ENCODE measurements around the gene PCDH10. TPM values are rescaled to one million over a fixed set of nuclear protein-coding genes. Genes with fewer than 3 reads are reported as not detected.

The PCDH10 gene, protein sequence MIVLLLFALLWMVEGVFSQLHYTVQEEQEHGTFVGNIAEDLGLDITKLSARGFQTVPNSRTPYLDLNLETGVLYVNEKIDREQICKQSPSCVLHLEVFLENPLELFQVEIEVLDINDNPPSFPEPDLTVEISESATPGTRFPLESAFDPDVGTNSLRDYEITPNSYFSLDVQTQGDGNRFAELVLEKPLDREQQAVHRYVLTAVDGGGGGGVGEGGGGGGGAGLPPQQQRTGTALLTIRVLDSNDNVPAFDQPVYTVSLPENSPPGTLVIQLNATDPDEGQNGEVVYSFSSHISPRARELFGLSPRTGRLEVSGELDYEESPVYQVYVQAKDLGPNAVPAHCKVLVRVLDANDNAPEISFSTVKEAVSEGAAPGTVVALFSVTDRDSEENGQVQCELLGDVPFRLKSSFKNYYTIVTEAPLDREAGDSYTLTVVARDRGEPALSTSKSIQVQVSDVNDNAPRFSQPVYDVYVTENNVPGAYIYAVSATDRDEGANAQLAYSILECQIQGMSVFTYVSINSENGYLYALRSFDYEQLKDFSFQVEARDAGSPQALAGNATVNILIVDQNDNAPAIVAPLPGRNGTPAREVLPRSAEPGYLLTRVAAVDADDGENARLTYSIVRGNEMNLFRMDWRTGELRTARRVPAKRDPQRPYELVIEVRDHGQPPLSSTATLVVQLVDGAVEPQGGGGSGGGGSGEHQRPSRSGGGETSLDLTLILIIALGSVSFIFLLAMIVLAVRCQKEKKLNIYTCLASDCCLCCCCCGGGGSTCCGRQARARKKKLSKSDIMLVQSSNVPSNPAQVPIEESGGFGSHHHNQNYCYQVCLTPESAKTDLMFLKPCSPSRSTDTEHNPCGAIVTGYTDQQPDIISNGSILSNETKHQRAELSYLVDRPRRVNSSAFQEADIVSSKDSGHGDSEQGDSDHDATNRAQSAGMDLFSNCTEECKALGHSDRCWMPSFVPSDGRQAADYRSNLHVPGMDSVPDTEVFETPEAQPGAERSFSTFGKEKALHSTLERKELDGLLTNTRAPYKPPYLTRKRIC
- polyA plus RNA-seq (ENCODE audit: insufficient read length in 3 of 3), result 1 to 10 TPM; 4.6 to 6.0 (median 5.4) TPM

DNA sequence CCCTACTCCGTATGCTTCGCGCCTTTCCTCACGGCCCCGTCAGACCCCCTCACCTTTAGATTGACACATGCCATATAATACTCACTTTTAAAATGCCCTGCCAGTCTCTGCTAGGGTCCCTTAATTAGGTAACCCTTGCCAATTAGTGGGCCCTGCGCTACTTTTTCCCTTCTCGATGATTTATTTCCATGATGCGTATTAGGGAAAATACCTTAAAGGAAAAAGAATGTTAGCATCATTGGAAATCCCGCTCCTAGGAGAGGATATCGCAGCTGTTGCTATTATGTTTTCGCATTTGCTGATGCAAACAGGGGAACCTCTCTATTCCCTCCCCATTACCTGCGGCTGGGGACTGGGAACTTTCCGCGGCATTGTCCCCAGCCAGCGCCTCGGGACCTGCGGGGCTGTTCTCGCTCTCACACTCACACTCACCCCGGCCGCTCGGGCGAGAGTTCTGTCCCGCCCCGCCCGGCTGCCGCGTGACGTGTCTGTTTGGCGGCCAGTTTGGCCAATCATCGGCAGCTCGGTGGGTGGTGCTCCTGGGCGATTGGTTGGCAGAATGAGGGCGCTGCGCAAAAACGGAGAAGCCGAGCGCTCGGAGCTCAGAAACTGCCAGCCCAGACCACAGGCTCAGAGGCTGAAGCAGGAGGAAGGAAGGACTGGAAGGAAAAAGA, at the start of gene PCDH10:
PCDH10 (plus strand) TSS at position 605 of the 674 bp plus-strand sequence. CDS start 847 bp downstream, outside the sequence.
- peak; percentile 82 to 88 (median 86) for DNase-seq (ENCODE audit: low read depth in 3 of 3, low spot score in 2 of 3)

DNA sequence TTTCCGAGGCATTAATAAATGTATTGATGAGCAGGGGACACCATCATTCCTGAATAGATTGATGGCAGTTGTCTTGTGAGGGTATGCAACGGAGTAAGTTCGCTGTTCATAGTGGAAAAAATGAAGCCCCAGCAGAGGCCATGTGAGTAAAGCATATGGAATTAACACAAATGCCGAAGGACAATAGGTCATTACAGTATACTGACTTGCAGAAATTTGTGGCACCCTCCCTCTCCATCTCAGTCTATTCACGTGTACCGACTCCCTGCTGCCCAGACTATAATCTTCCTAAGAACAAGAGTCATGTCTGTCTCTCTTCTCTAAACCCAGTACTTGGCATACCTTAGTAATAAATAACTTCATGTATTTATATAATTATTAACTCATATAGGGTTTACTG, 47.1 kb upstream of the PCDH10 start:
- DNase-seq (ENCODE audit: low read depth in 3 of 3, low spot score in 2 of 3), result no peak

DNA sequence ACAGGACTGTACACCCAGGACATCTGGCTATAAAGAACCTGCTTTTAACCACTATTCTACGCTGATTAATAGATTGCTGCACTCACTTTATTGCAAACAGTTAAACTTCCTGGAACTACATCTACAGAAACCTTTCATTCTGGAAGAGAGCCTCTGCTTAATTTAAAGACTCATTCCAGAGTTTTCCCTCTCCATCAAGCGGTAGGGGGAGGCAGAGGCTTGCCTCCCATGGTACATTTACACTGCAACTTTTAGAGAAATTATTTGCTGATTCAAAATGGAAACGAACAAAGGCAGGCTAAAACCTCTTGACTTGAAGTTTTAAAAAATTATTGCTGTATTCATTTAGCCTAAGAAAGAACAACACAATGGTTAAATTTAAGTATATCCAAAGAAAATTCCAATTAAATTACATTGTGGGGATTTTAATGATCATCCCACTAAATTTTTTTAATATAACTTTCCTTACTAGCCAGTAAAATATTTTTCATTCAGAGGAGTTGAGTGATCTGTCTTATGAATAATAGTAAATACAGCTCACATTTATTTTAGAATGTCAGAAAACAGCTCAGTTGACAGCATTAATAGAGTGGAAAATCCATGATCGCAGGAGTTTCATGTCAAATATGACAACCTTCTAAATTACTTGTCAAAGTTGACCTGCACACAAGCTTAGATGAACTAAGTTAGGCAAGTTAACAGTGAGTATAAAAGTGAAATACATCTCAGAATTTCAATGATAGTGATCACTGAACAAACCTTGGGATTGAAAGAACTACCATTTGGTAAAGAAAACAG, 46.3 kb upstream of the PCDH10 start:
- no peak for DNase-seq (ENCODE audit: low read depth in 3 of 3, low spot score in 2 of 3)

DNA sequence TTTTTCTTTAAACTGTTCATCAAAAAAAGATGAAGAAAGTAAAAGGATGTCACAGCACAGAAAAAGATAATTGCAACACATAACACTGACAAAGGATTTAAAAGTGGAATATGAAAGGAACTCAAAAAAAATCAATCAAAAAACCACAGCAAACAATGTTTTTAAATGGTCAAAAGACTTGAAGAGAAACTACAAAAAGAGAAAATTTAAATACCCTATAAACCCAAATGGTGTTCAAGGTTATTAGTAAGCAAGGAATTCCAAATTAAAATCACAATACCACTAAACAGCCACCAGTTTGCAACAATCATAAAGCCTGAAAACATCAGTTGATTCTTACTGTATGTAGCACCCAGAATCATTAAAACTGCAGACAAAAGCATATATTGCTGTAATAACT, 36.5 kb upstream of the PCDH10 start:
- DNase-seq (ENCODE audit: low read depth in 3 of 3, low spot score in 2 of 3), result no peak

DNA sequence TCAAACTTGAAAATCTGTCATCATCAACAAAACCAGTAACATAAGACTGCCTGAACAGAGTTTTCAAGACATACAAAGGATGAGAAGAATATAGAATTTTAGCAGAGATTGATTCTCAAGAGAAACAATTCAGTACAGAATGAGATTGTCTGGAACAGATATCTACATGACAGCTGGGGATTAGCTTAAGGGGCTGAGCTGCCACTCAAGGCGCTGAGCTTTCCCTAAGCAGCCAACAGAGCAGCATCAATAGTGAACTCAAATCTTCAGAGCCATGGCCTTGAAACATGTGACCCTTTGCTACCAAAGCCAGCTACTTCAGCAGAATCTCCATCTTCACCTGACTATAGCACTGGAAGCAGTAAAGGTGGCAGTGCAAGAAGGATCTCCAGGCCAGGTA, 24.3 kb upstream of the PCDH10 start:
- no peak for DNase-seq (ENCODE audit: low read depth in 3 of 3, low spot score in 2 of 3)

DNA sequence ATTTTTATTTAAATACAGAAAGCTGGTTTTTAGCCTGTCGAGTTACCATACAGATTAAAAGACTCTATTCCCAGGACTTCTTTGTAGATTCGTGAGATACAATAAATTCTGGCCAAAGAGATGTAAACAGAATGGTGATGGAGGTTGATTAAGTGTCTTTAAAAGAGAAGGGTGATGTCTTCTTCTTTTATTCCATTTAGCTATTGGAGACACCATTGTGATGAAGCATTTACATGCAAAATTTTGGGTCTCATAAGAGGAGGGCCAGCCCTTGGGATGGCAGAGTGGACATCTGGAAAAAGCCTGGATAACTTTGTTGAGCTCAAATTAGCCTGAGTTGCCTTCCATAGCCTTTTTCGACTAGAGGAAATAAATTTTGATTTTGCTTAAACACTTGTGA, 21.6 kb upstream of the PCDH10 start:
- no peak for DNase-seq (ENCODE audit: low read depth in 3 of 3, low spot score in 2 of 3)

DNA sequence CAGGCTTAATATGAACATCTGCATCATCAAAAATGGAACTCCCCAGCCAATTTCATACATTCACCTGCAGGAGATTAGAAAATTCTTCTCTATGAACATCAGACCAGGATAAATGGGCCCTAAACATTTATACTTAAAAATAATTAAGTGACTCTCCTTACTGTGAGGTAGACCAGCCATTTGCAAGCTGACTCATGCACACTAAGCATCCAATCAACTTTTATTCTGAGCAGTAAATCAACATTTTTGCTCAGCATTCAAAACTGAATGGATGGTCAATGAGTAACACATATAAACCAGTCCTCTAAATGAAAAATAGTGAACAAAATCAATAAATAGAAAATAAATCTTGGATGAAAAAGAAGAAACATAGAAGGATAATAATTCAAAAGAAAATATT, 19.9 kb upstream of the PCDH10 start:
- DNase-seq (ENCODE audit: low read depth in 3 of 3, low spot score in 2 of 3), result no peak

DNA sequence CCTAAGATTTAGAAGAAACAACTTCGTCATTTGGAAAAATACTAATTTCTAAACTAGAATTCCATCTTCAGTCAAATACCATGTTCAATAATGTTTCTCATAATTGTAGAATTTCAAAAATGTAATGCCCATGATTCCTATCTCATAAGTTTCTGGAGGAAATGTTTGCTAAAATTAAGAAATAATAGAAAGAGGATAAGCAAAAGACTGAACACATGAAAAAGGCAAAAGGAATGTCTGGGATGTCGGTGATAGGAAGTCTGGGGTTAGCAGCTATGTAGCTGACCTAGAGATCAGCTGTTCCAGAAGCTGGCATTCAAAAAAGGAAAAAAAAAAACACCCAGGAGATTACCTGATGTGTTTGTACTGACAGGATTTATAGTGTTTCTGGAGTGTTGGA, 18.9 kb upstream of the PCDH10 start:
- DNase-seq (ENCODE audit: low read depth in 3 of 3, low spot score in 2 of 3), result no peak

DNA sequence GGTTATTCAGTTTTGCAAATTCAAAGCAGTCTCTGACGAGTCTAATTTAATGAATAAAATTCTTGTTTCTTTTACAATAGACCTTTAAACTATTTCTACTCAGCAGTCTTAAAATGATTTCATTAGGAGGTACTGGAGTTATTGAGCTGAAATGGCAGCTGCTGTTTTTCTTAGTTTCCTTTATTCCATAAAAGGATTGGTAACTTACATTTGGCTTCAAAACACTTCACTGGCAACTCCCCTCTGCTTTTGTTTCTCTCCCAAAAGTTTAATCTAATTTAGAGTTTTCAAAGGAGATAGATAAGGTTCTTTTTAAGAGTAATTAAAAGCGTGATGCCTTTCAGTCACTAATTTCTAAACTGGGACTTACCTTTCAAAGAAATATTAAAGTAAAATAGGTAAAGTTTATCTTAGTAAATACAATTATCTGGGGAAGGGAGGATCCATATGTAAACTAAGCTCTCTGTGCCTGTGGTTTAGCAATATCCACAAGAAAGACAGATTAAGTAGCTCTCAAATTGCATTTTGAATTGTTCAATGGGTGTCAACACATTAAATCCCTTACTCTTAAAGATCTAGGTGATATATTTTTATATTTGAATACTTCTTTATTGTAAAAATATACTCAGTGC, 17.1 kb upstream of the PCDH10 start:
- no peak for DNase-seq (ENCODE audit: low read depth in 3 of 3, low spot score in 2 of 3)

DNA sequence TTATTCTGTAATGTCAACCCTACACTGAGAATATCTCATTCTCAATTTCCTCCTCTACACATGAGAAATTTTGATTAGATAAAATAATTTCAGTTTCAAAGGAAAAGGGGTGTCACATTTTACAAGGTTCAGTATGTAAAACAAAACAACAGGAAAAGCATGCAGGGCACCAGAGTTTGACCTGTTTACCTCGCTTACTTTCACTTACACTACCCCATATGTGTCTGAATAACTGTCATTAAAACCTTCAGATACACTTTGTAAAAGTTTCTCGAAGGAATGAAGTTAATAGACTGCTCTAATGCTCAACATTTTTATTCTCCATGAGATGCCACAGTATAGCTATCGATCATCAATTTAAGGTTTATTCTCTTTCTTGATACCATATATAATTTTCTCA, 12.3 kb upstream of the PCDH10 start:
- no peak for DNase-seq (ENCODE audit: low read depth in 3 of 3, low spot score in 2 of 3)

DNA sequence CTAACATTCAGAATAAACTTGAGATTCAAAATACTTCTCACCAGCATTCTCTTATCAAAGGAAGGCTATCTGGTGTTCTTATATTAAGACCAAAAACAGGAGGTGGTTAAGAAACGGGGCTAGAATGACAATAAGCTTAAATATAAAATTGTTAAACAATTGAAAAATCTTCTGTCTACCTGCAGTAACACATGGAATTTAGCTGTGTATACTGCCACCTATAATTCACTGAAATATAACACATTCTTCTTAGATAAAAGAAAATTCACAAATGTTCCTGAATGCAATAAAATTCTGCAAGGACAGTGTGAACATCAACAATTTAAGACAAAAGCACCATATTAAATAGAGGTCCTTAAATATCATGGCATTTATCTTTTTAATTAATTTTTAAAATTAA, 11.5 kb upstream of the PCDH10 start:
- DNase-seq (ENCODE audit: low read depth in 3 of 3, low spot score in 2 of 3), result no peak

DNA sequence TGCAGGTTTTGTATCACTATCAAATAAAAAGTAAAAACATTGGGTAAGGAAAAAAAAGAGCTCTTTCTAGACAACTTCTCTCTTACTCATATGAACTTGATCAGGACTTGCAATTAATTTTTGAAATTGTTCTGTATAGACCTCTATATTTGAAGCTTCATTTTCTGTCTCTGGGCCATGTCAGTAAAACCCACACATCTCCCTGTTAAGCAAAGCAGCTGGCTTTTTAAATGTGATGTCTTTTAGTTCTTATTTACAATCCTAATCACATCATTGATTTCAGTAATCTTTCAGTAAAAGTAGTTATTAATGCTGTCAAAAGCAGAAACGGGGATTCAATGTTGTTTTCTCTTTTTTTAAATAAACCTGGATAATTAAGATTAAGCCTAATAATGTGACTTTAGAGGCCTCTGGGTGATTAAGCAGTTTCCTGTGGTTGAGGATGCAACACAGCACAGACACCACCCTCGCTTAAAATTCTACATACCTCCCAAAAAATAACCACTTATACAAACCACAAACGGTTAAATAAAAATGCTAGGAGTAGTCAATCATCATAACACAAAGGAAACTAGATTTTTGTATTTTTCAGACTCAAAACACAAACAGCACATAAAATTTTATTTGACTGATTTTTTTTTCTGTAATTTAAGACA, 5.2 kb upstream of the PCDH10 start:
- DNase-seq (ENCODE audit: low read depth in 3 of 3, low spot score in 2 of 3), result no peak

DNA sequence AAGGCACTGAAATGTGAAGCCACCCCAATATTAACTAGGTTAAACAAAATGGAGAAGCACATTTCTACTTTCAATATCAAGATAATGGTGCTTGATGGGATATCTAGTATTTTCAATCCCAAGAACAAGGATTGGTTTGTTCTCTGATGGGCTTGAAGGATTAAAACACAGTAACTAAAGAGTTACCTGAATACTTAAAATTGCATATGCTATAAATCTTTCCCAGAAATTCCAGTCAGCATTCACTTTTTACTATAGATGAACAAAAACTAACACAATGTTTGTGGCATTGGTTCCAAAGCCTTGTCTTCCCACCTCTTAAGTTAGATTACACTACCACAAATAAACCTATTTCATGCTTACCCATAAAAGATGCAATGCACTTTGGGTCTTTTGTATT, 3.9 kb upstream of the PCDH10 start:
- DNase-seq (ENCODE audit: low read depth in 3 of 3, low spot score in 2 of 3), result no peak

DNA sequence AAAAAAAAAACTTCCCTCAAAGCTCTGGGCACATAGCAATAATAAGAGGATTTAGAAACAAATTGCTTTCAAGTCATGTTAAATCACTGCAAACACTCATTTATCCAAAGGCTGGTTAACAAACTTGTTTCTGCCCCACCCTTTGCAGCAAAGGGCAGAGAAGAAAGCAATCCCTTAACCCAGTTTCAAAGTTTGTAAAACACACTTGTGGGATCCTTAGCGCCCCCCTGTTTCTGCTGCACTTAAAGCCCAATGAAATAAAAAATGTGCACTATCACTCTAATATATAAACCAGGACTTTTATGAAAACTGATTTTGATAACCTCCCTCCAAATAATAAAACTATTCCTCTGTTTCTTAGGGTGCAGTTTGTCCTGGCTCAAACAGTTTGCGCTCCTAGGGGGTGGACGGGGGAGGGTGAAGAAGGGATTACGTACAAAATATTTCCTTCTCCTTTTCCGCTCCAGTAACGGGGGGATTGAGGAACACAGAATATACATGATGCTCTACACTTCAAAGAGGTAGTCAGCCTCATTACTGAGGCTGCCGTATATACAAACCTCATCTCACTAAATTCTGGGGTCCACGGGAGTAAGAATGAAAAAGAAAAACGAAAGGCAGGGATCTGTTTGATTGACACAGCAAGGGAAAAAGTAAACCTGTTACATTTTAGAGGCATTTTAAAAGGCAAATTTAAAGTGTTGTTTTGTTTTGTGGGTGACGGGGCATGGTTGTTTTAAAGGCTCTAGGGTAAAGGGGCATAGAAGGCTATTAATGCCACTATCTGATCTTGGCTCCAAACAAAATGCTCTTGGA, 3.1 kb upstream of the PCDH10 start:
- peak in 1 of 3 donors; percentile 2 for DNase-seq (ENCODE audit: low read depth in 3 of 3, low spot score in 2 of 3)

DNA sequence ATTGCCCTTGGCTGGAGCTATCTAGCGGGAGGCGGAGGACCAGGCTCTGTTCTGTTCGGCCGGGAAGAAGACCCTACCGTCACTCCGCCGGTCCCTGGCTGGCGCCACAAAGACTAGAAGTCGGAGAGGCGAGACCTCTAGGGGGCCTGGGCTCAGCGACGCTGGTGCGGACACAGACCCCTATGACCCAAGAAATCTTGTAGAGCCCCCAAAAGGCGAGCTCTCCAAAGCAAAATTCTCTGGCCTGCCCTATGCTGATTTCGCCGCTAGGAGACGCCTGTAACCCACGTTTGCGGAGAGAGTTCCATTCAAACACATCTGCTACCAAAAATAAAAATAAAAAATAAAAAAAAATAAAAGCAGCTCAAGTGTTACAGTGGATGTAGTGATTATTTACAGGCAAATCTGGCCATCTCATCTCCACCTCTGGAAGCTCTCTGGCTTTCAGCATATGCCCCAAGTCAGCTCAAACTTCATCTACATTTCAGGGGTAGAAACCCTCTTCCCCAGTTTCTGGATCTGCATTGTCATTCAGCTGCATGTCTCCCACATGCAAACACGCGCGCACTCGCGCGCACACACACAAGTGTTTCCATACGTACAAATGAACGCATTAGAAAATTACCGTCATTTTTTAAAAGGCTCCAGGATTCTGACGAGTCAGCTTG, 2.4 kb upstream of the PCDH10 start:
- DNase-seq (ENCODE audit: low read depth in 3 of 3, low spot score in 2 of 3), result peak in 1 of 3 donors; percentile 56

DNA sequence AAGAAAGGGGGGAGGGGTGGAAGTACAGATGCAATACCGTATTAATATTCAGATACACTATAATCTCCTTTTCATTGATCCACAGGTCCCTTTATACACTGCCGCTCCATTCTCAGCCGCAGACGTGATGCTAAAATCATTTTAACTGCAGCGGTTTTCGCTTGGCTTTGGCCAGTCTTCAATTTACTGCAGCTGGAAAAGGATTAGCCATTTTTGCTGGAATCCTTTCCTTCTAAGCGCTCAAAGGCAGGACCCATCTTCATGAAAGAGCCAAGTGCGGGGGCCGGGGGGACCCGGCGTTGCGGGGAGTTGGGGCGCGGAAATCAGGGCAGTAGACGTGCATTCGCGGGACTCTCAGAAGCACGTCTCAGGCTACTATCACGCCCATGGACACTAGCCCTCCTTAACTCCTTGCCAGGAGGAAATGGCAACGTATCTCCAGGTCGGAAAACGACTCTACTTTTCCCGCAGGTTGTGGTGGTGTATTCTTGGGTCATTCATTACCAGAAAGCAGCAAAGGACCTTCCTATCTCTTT, 1.7 kb upstream of the PCDH10 start:
- DNase-seq (ENCODE audit: low read depth in 3 of 3, low spot score in 2 of 3), result peak in 1 of 3 donors; percentile 10

DNA sequence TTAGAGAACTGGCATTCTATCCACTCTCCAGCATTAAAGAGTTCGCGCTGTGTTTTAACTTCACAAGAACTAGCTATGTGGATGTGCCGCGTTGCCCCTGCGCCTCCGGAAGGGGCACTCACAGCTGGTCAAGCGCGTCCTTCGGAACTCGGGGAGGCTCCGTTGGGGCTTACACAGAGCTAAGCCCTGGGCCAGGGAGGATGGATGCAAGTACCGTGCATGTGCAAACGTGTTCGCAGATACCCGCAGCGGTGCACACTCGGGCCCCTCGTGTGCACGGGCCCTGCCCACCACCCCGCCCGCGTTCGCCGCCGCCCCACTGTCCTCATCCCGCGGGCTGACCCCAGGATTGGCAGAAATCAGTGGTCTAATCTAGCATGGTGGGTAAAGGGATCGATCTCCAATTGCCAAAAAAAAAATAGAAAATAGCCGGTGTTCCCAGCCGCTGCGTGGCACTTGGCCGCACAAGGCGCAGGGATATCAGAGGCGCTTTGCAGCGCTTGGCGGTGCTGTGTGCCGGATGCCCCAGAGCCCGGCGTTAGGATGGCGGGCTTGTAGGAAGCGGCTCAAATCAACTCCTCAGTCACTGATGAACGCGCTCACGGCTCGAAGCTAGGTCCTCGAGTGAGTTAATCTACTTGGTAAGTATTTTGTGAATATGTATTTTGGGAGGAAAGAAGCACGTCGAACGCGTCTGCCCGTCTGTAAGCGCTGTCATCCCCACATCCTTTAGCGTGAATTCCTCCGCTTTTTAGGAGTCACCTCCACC, 989 bp upstream of the PCDH10 start:
- peak in 1 of 3 donors; percentile 40 for DNase-seq (ENCODE audit: low read depth in 3 of 3, low spot score in 2 of 3)

Data from right renal cortex interstitium (tissue), 3 donors.